HG03432 (cell line): ENCODE measurements around the gene BMAL2.

Experiments
- ATAC-seq: cut with Tn5 transposase; IDR thresholded peaks from one replicate; pipeline ENCODE4 v1.9.1; 2021; ENCODE audit warnings: mild to moderate bottlenecking, moderate library complexity; ENCODE audit not compliant: unreplicated experiment

The BMAL2 gene

GRCh38 chr12:27332714-27333402, at the start of gene BMAL2:
BMAL2 (plus strand) TSS chr12:27332836; CDS start chr12:27333073, 237 bp downstream.
- ATAC-seq, result peak; percentile 55

GRCh38 chr12:27284021-27284420, 48.6 kb upstream of the BMAL2 start:
- no peak for ATAC-seq

GRCh38 chr12:27284751-27285150, 47.9 kb upstream of the BMAL2 start:
- ATAC-seq, result peak; percentile 72

GRCh38 chr12:27285403-27285802, 47.2 kb upstream of the BMAL2 start:
- no peak for ATAC-seq

- ATAC-seq, result no peak
These were observed 43.2 kb upstream of the BMAL2 start for GRCh38 chr12:27289414-27289813.

GRCh38 chr12:27290501-27291168, 42.0 kb upstream of the BMAL2 start:
- peak; percentile 46 for ATAC-seq

GRCh38 chr12:27291862-27292261, 40.8 kb upstream of the BMAL2 start:
- ATAC-seq, result no peak

- ATAC-seq, result no peak
These were observed 39.9 kb upstream of the BMAL2 start for GRCh38 chr12:27292718-27293117.

GRCh38 chr12:27293463-27293862, 39.2 kb upstream of the BMAL2 start:
- ATAC-seq, result no peak

- ATAC-seq, result no peak
These were observed 36.0 kb upstream of the BMAL2 start for GRCh38 chr12:27296674-27297073.

GRCh38 chr12:27297566-27297965, 35.1 kb upstream of the BMAL2 start:
- no peak for ATAC-seq

- no peak for ATAC-seq
These were observed 33.5 kb upstream of the BMAL2 start for GRCh38 chr12:27299102-27299501.

GRCh38 chr12:27300226-27300625, 32.4 kb upstream of the BMAL2 start:
- ATAC-seq, result no peak

GRCh38 chr12:27303139-27304111, 29.2 kb upstream of the BMAL2 start:
- no peak for ATAC-seq

- ATAC-seq, result no peak
These were observed 27.8 kb upstream of the BMAL2 start for GRCh38 chr12:27304856-27305255.

GRCh38 chr12:27305673-27306456, 26.8 kb upstream of the BMAL2 start:
- no peak for ATAC-seq

- ATAC-seq, result peak; percentile 66
These were observed 23.2 kb upstream of the BMAL2 start for GRCh38 chr12:27309293-27309994.

- ATAC-seq, result no peak
These were observed 22.7 kb upstream of the BMAL2 start for GRCh38 chr12:27309995-27310315.

GRCh38 chr12:27316947-27317346, 15.7 kb upstream of the BMAL2 start:
- no peak for ATAC-seq

- no peak for ATAC-seq
These were observed 13.2 kb upstream of the BMAL2 start for GRCh38 chr12:27319409-27319808.
